IPS-15b (cell line): ENCODE results near the gene GAL3ST1.
"Not testable (repeated sequence)": the region's sequence is repeated elsewhere in the genome, so short reads cannot be mapped to it uniquely, and the experiment has no call there.

Experiments used
- H3K27me3 ChIP-seq: one replicate; pipeline ENCODE4 v1.6.1; 2013; ENCODE audit warnings: low read length; ENCODE audit not compliant: control insufficient read depth, insufficient read depth
- H3K36me3 ChIP-seq: one replicate; pipeline ENCODE4 v1.6.1; 2013; ENCODE audit warnings: low read length; ENCODE audit not compliant: control insufficient read depth, insufficient read depth
- H3K4me1 ChIP-seq: one replicate; pipeline ENCODE4 v1.6.1; 2013; ENCODE audit warnings: mild to moderate bottlenecking, low read length; ENCODE audit not compliant: control insufficient read depth, insufficient read depth
- H3K4me3 ChIP-seq: one replicate; pipeline ENCODE4 v1.5.1; 2013; ENCODE audit warnings: low read depth, low read length
- H3K9ac ChIP-seq: one replicate; pipeline ENCODE4 v1.6.1; 2013; ENCODE audit warnings: low read depth, mild to moderate bottlenecking, low read length
- H3K9me3 ChIP-seq: one replicate; pipeline ENCODE4 v1.6.1; 2013; ENCODE audit warnings: mild to moderate bottlenecking, low read length; ENCODE audit not compliant: control insufficient read depth, insufficient read depth

GAL3ST1 gene

DNA sequence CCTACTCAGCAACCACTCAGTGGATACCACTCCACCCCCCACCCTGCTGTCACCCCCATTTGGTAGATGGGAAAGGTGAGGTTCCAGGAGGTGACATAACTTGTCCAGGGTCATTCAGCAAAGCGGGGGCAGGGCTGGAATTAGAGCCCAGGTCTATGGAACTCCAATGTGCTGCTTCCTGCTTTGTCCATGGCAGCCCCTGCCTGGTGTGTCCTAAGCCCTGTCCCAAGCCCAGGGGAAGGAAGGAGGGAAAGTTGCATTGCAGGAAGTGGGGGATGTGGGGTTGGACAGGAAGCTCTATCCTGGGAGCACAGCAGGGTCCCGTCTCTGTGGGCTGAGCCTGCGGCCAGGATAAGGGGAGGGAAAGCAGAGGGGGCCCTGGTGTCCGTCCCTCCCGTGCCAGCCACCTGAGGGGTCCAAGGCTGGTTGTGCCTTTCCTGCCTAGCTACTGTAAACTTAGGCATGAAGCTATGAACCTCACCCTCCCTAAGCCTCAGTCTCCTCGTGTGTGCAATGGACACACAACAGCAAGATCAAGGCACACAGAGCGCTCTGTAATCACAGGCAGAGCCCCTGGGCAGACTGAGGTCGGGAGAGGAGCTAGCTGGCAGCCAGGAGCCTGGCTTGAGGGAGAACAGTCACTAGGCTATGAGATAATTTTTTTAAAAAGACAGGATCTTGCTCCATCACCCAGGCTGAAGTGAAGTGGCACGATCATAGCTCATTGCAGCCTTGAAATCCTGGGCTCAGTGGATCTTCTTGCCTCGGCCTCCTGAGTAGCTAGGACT lies 12.9 kb downstream of the GAL3ST1 start:
- no peaks in the 10 kb centered on the region for H3K36me3 ChIP-seq
- no peak overlapping the region for H3K9ac ChIP-seq
- no peak overlapping the region for H3K4me3 ChIP-seq
- no peaks in the 10 kb centered on the region for H3K4me1 ChIP-seq
- H3K27me3 ChIP-seq, result no peaks in the 10 kb centered on the region
- no peaks in the 10 kb centered on the region for H3K9me3 ChIP-seq

DNA sequence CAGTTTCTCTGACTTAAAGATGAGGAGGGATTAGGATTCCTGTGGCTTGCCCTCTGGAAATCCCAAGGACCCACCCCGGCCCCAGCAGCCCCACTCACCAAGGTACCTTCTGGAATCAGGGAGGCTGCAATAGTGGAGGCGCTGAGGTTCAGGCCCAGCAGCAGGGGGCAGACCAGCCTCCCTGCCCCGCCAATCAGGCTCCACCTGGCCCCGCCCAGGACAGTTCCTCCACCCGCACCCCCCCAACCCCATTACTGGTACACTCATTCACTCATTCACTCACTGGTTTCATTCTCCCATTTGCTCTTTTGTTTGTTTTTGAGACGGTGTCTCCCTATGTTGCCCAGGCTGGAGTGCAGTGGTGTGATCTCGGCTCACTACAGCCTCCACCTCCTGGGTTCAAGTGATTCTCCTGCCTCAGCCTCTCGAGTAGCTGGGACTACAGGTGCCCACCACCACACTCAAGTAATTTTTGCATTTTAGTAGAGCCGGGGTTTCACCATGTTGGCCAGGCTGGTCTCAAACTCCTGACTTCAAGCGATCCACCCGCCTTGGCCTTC lies 13.7 kb downstream of the GAL3ST1 start:
- H3K36me3 ChIP-seq, H3K4me3 ChIP-seq, H3K27me3 ChIP-seq, H3K9me3 ChIP-seq, H3K9ac ChIP-seq, H3K4me1 ChIP-seq: not testable (repeated sequence)

GRCh38 chr22:30559889-30560288 lies 14.6 kb downstream of the GAL3ST1 start:
- no peaks in the 10 kb centered on the region for H3K4me1 ChIP-seq
- H3K36me3 ChIP-seq, result no peaks in the 10 kb centered on the region
- no peak overlapping the region for H3K4me3 ChIP-seq
- no peaks in the 10 kb centered on the region for H3K9me3 ChIP-seq
- H3K27me3 ChIP-seq, result no peaks in the 10 kb centered on the region
- no peak overlapping the region for H3K9ac ChIP-seq

GRCh38 chr22:30557243-30557642 lies 17.2 kb downstream of the GAL3ST1 start:
- H3K4me1 ChIP-seq, result no peaks in the 10 kb centered on the region
- no peaks in the 10 kb centered on the region for H3K9me3 ChIP-seq
- no peaks in the 10 kb centered on the region for H3K27me3 ChIP-seq
- H3K36me3 ChIP-seq, result no peaks in the 10 kb centered on the region
- no peak overlapping the region for H3K4me3 ChIP-seq
- no peak overlapping the region for H3K9ac ChIP-seq

DNA sequence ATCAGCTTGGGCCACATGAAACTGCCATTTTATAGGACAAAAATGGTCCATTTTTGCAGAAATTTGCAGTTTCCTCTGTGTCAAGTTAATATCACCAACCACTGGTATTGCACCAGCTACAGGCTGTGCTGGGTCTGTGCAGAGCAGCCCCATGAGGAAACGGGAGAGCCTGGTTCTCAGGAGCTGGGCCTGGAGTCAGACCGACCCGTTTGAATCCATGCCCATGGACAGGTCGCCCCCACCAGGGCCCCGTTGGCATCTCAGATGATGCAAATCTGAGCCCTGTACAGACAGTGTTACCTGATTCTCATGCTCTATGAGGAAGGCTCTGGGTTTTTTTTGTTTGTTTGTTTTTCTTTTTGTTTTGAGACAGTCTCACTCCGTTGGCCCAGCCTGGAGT lies 18.1 kb downstream of the GAL3ST1 start:
- Histone ChIP-seq H3K9me3 (no peaks in the 10 kb centered on the region), H3K27me3 (no peaks in the 10 kb centered on the region)

DNA sequence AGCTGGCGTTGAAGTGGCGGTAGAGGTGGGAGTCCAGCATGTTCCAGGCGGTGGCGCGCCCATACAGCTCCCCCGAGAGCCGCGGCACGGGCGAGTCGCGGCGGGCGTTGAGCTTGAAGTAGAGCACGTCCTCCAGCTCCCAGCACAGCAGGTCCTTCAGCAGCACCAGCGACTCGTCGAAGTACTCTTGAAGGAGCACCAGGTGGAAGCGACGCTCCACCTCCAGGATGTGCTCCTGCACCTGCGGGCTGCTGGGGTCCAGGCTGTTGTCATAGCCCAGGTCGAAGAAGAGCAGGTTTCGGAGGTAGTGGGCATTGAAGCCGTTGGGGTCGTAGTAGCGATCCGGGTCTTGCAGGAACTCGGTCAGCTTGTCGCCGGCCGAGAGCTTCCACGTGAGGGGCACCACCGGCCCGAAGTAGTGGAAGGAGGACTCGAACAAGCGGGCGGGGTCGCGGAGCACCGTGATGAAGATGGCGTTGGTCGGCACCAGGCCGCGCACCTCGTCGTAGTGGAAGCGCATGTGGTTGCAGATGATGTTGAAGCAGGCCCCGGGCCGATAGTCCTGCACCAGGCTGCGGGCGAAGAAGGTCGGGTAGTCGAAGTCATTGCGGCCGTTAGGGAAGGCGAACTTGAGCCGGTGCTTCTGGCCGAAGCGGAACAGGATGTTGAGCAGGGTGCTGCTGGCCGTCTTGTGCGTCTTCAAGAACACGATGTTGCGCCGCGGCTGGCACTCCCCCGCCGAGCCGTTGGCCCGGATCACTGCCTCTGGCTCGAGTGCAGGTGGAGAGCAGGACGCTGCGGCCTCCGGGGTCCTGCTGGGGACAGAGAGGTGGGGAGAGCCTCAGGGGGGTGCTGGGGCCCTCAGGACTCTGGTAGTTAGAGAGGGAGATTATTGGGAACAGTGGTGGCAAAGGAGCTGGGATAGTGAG lies 18.9 kb downstream of the GAL3ST1 start:
- H3K9me3 ChIP-seq, result no peaks in the 10 kb centered on the region
- H3K4me1 ChIP-seq, result no peaks in the 10 kb centered on the region
- no peak overlapping the region for H3K9ac ChIP-seq
- H3K36me3 ChIP-seq, result no peaks in the 10 kb centered on the region
- H3K4me3 ChIP-seq, result no peak overlapping the region
- no peaks in the 10 kb centered on the region for H3K27me3 ChIP-seq

More for the DNA sequence above, 18.1 kb downstream of the GAL3ST1 start:
- Histone ChIP-seq H3K36me3 (no peaks in the 10 kb centered on the region), H3K4me3 (no peak overlapping the region), H3K9ac (no peak overlapping the region), H3K4me1 (no peaks in the 10 kb centered on the region)

GRCh38 chr22:30553971-30554370 lies 20.5 kb downstream of the GAL3ST1 start:
- Histone ChIP-seq H3K36me3 (no peaks in the 10 kb centered on the region), H3K9me3 (no peaks in the 10 kb centered on the region), H3K4me3 (no peak overlapping the region), H3K27me3 (no peaks in the 10 kb centered on the region), H3K9ac (no peak overlapping the region), H3K4me1 (no peaks in the 10 kb centered on the region)

GRCh38 chr22:30552719-30553118 lies 21.7 kb downstream of the GAL3ST1 start:
- H3K4me1 ChIP-seq, result no peaks in the 10 kb centered on the region
- H3K27me3 ChIP-seq, result no peaks in the 10 kb centered on the region
- H3K9me3 ChIP-seq, result no peaks in the 10 kb centered on the region
- H3K36me3 ChIP-seq, result no peaks in the 10 kb centered on the region
- H3K4me3 ChIP-seq, result no peak overlapping the region
- no peak overlapping the region for H3K9ac ChIP-seq

- not testable (repeated sequence) for H3K27me3 ChIP-seq, H3K9me3 ChIP-seq, H3K4me3 ChIP-seq, H3K4me1 ChIP-seq, H3K9ac ChIP-seq, H3K36me3 ChIP-seq
These were observed 22.7 kb downstream of the GAL3ST1 start for GRCh38 chr22:30551813-30552212.

DNA sequence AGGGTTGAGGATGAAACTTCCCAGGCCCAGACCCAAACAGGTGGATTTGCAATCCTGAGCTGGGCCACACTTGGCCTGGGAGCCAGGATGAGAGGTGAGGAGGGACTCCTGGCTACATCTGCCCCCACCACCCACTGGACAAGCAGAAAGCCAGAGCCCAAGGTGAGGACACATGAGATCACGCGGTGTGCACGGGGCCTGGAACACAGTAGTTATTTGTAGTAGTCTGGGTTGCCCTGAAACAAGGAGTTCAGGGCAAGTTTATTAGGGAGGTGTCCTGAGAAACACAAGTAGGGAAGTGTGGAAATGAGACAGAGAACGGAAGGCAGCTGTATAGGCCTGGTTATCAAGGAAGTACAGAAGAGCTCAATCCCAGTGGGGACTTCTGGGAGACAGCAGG lies 27.3 kb downstream of the GAL3ST1 start:
- Histone ChIP-seq H3K9ac (no peak overlapping the region), H3K27me3 (peaks cover 13% of the 10 kb centered on the region), H3K36me3 (no peaks in the 10 kb centered on the region), H3K4me3 (no peak overlapping the region), H3K4me1 (no peaks in the 10 kb centered on the region), H3K9me3 (no peaks in the 10 kb centered on the region)

GRCh38 chr22:30546616-30547015 lies 27.8 kb downstream of the GAL3ST1 start, which contains the start of gene SEC14L6:
TSS of gene SEC14L6 (minus strand) at chr22:30546741. CDS start at chr22:30546682, 59 bp downstream.
- no peak within 1 kb of the TSS for H3K4me3 ChIP-seq
- H3K4me1 ChIP-seq, result no peaks in the 10 kb centered on the region
- H3K36me3 ChIP-seq, result no peaks in the 10 kb centered on the region
- H3K27me3 ChIP-seq, result peaks cover 13% of the 10 kb centered on the region
- no peaks in the 10 kb centered on the region for H3K9me3 ChIP-seq
- H3K9ac ChIP-seq, result no peak within 1 kb of the TSS
